Testis (tissue), 3 donors: ENCODE results near the gene DPF3. TPM values are rescaled to one million over a fixed set of nuclear protein-coding genes. Genes with fewer than 3 reads are reported as not detected.

ENCODE experiments used
- DNase-seq: peaks from one replicate; pipeline ENCODE4 v3.0.0-alpha.2; 2019
- H3K27ac ChIP-seq, 2 donors: fragments of 200-600 bp; sonication (generic); one replicate each; pipeline ENCODE4 v1.5.1; 2019
- H3K27me3 ChIP-seq: fragments of 200-600 bp; sonication (generic); one replicate; pipeline ENCODE4 v1.5.1; 2019
- H3K36me3 ChIP-seq: fragments of 200-600 bp; sonication (generic); one replicate; pipeline ENCODE4 v1.5.1; 2017; ENCODE audit warnings: low read depth; ENCODE audit errors: missing control alignments
- H3K4me1 ChIP-seq: fragments of 200-600 bp; sonication (generic); one replicate; pipeline ENCODE4 v1.5.1; 2019
- H3K4me3 ChIP-seq, 2 donors: fragments of 200-600 bp; sonication (generic); one replicate each; pipeline ENCODE4 v1.5.1; 2017 to 2019
- H3K9me3 ChIP-seq: fragments of 200-600 bp; sonication (generic); one replicate; pipeline ENCODE4 v1.5.1; 2017
- POLR2A ChIP-seq: fragments of 450-650 bp; IDR thresholded peaks from one replicate; pipeline ENCODE4 v1.6.1; 2017; ENCODE audit warnings: antibody characterized with exemption, mild to moderate bottlenecking, moderate library complexity
- WGBS, 2 donors: methylation state at CpG; one replicate each; pipeline ENCODE4 v1.1.5; 2018; 5-methylcytosine and 5-hydroxymethylcytosine counted together
- intact Hi-C: fragments of 100-400 bp; cut with DNase I; formaldehyde crosslinking; loops from one replicate; pipeline ENCODE4 v1.15.1; 2023; ENCODE audit warnings: low total_unique reads
- polyA plus RNA-seq: library from polyadenylated mRNA; stranded (reverse); fragments of 350-450 nt; fragmentation: Illumina TruSeq; extraction: RNeasy Lipid Tissue Mini Kit (QIAGEN cat#74804); gene quantifications from one replicate; pipeline ENCODE4 v1.2.3, GENCODE V29; 2014; ENCODE audit warnings: low read depth, low replicate concordance; ENCODE audit not compliant: insufficient read depth
- total RNA-seq, 2 donors: library from RNA; depleted of rRNA; stranded (reverse); fragments of >200 nt; gene quantifications; one replicate each; pipeline ENCODE4 v1.2.3, GENCODE V29; 2016
- TF ChIP-seq, protein P1 (sequence below), 3 experiments: fragments of 450-650 bp in 2 of 3; fragments of 200-600 bp in 1 of 3; sonication (generic) in 1 of 3; IDR thresholded peaks; one replicate each; pipeline ENCODE4 v1.5.1; 2016 to 2019; ENCODE audit warnings: antibody characterized with exemption in 3 of 3, mild to moderate bottlenecking in 2 of 3, moderate library complexity in 1 of 3

DPF3 gene
- total and polyA plus RNA-seq, 3 donors from 2014 or later: 14.6 to 41.6 (median 26.4) TPM

DNA sequence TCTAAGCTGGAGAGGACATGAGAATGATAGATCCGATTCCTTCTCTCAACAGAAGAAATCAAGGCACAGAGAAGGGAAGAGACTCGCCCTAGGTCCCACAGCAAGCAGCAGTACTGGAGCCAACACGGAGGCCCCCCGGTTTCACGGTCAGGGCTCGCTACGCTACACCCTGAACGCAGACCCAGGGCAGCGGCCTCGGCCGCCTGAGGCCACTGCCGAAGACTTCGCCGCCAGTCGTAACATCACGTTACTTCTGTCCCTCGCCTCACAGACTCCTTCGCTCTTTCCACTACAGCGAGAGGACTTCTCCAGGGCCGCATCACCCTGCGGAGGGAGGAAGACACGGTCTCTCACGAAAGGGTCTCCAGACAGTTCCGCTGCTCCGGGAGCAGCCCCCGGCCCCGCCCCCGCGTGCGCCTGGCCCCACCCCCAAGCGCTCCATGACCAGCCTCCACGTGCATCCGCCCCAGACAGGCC lies 32.0 kb upstream of the DPF3 start:
- Histone ChIP-seq H3K9me3 (no peaks in the 10 kb centered on the region), H3K4me1 (peaks cover 5% of the 10 kb centered on the region), H3K36me3 (no peaks in the 10 kb centered on the region), H3K27me3 (no peaks in the 10 kb centered on the region), H3K27ac (peak overlapping the region; percentile 71 to 81), H3K4me3 (peak overlapping the region; percentile 57 to 85)
- intact Hi-C loops: no loop called here
- WGBS, 2 donors: 3 to 4% methylated on average over 11 to 31 of the region's 33 CpGs
- TF ChIP-seq, protein P1, sequence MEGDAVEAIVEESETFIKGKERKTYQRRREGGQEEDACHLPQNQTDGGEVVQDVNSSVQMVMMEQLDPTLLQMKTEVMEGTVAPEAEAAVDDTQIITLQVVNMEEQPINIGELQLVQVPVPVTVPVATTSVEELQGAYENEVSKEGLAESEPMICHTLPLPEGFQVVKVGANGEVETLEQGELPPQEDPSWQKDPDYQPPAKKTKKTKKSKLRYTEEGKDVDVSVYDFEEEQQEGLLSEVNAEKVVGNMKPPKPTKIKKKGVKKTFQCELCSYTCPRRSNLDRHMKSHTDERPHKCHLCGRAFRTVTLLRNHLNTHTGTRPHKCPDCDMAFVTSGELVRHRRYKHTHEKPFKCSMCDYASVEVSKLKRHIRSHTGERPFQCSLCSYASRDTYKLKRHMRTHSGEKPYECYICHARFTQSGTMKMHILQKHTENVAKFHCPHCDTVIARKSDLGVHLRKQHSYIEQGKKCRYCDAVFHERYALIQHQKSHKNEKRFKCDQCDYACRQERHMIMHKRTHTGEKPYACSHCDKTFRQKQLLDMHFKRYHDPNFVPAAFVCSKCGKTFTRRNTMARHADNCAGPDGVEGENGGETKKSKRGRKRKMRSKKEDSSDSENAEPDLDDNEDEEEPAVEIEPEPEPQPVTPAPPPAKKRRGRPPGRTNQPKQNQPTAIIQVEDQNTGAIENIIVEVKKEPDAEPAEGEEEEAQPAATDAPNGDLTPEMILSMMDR (IDR thresholded peaks at IDR 0.05): no peak
- no peak for TF ChIP-seq POLR2A
- no peak for DNase-seq

GRCh38 chr14:72925171-72925759 lies 31.4 kb upstream of the DPF3 start:
- H3K27ac ChIP-seq: peak overlapping the region; percentile 71 to 81

GRCh38 chr14:72924337-72924736 lies 30.4 kb upstream of the DPF3 start:
- DNase-seq: no peak
- Histone ChIP-seq H3K4me3 (no peak overlapping the region), H3K4me1 (peaks cover 5% of the 10 kb centered on the region), H3K36me3 (no peaks in the 10 kb centered on the region), H3K27me3 (no peaks in the 10 kb centered on the region), H3K9me3 (no peaks in the 10 kb centered on the region), H3K27ac (no peak overlapping the region)
- TF ChIP-seq, protein P1 (IDR thresholded peaks at IDR 0.05): no peak
- TF ChIP-seq POLR2A: no peak
- intact Hi-C loops: no loop called here
- WGBS, 2 donors: 44 to 49% methylated on average over 5 of the region's 5 CpGs

More at GRCh38 chr14:72925171-72925759, 31.4 kb upstream of the DPF3 start:
- 35 to 39% methylated on average over 22 of the region's 22 CpGs for WGBS, 2 donors
- intact Hi-C loops: no loop called here
- Histone ChIP-seq H3K27me3 (no peaks in the 10 kb centered on the region), H3K9me3 (no peaks in the 10 kb centered on the region), H3K4me1 (peaks cover 5% of the 10 kb centered on the region), H3K36me3 (no peaks in the 10 kb centered on the region), H3K4me3 (peak overlapping the region; percentile 57 to 85)
- TF ChIP-seq POLR2A: no peak
- TF ChIP-seq, protein P1 (IDR thresholded peaks at IDR 0.05): no peak
- DNase-seq: peak; percentile 54

DNA sequence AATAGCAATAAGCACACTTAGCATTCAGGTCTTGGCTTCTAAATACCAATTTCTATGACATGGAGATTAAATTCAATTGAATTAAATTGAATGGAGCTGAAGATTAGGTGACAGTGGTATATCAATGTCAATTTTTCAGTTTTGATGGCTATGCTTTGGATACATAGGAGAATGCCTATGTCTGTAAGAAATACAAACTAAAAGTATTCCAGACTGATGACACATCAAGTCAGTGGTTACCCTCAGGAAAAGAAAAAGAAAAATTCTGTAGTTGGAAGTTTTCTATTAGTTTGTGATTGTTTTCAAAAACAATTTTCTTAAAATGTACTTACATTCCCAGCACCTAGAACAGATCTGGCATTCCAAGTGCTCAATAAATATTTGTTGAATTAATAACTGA lies 27.5 kb upstream of the DPF3 start:
- Histone ChIP-seq H3K27ac (no peak overlapping the region), H3K4me3 (no peak overlapping the region), H3K36me3 (no peaks in the 10 kb centered on the region), H3K9me3 (no peaks in the 10 kb centered on the region), H3K4me1 (peaks cover 5% of the 10 kb centered on the region), H3K27me3 (no peaks in the 10 kb centered on the region)
- intact Hi-C loops: no loop called here
- DNase-seq: no peak
- TF ChIP-seq, protein P1 (IDR thresholded peaks at IDR 0.05): no peak
- TF ChIP-seq POLR2A: no peak

DNA sequence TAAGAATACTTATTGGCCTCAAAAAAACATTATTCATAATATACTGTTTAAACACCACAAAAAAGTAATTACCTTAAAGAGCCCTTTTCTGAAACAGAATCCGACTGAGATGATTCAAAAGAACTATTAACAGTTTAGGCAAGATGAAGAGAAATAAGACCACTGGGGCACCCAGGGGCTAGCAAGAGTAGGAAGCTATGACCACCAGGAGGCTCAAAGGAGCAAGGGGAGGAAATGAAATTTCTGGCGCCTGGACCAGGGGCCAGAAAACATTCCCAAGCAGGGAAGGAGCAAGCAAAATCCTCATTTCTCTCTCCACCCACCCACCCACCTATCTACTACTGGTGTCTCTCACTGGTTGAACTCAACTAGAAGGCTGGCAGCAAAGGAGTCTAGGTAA lies 26.1 kb upstream of the DPF3 start:
- H3K27ac ChIP-seq: no peak overlapping the region
- no peaks in the 10 kb centered on the region for H3K27me3 ChIP-seq
- H3K9me3 ChIP-seq: no peaks in the 10 kb centered on the region
- WGBS, 2 donors: 84 to 92% methylated on average over 2 of the region's 2 CpGs
- intact Hi-C loops: no loop called here
- DNase-seq: no peak
- H3K4me1 ChIP-seq: no peaks in the 10 kb centered on the region
- H3K4me3 ChIP-seq: no peak overlapping the region
- TF ChIP-seq, protein P1 (IDR thresholded peaks at IDR 0.05): no peak
- TF ChIP-seq POLR2A: no peak
- no peaks in the 10 kb centered on the region for H3K36me3 ChIP-seq
